ENCODE results near the gene COMMD7. TPM values are rescaled to one million over a fixed set of nuclear protein-coding genes. Genes with fewer than 3 reads are reported as not detected.
"Not testable (repeated sequence)": the region's sequence is repeated elsewhere in the genome, so short reads cannot be mapped to it uniquely, and the experiment has no call there.

Gene COMMD7
- total and polyA plus RNA-seq, 7 experiments from 2014 or later: 31.5 to 141 (median 42.6) TPM

DNA sequence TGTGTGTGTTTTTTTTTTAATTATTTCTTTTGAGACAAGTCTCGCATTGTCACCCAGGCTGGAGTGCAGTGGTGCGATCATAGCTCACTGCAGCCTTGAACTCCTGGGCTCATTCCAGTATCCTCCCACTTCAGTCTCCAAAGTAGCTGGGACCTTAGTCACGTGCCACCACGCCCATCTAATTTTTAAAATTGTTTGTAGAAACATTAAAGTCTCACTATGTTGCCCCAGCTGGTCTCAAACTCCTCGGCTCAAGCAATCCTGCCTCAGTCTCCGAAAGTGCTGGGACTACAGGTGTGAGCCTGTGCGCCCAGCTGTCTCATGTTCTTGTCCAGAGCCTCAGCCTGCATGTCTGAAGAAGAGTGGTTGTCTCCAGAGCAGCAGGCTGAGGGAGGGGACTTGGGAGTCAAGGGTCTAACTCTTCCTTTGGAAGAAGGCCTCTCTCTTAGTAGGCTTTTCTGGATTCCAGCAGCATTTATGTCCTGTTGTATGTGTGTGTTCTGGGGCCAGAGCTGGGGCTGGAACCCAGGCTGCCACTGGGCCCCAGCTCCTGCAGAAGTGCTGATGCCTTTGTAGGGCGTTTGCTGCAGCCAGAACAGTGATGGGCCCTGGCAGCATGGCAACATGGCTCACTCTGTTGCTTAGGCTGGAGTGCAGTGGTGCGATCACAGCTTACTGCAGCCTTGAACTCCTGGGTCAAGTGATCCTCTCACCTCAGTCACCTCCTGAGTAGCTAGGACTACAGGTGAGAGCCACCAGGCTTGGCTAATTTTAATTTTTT, 24.3 kb upstream of the COMMD7 start:
- Histone ChIP-seq H3K4me1 (ENCODE audit: control insufficient read depth in 2 of 2, insufficient read depth in 2 of 2, low read length in 2 of 2) (peaks cover 0 to 14% of the 10 kb centered on the region in 2 donors), H3K4me3 (ENCODE audit: low read length) (no peak overlapping the region), H3K27me3 (ENCODE audit: control insufficient read depth in 2 of 2, insufficient read depth in 2 of 2, low read length in 2 of 2) (no peaks in the 10 kb centered on the region), H3K9me3 (ENCODE audit: control insufficient read depth in 2 of 3, low read length in 3 of 3) (no peaks in the 10 kb centered on the region), H3K27ac (ENCODE audit: low read depth, low read length) (no peak overlapping the region), H3K36me3 (ENCODE audit: control insufficient read depth in 2 of 3, insufficient read depth in 3 of 3, low read length in 3 of 3) (no peaks in the 10 kb centered on the region)
- ChIA-PET CTCF (interaction anchor here (3.0 kb wide), 1 partner anchor 11 kb away, joined by 9 read pairs; no protein-coding TSS in a partner anchor), POLR2A (no interaction called here)
- H3K27ac Mint-ChIP-seq: peak overlapping the region in 5 of 9 donors; percentile 16 to 74 (median 54)
- ATAC-seq (no peak), DNase-seq (no peak)
- peaks cover 0 to 18% (median 0%) of the 10 kb centered on the region in 5 donors for H3K27me3 Mint-ChIP-seq
- intact Hi-C loops (cut with micrococcal nuclease): no loop called here
- H3K36me3 Mint-ChIP-seq: no peaks in the 10 kb centered on the region
- H3K9me3 Mint-ChIP-seq: no peaks in the 10 kb centered on the region
- H3K4me1 Mint-ChIP-seq: peaks cover 14 to 61% (median 36%) of the 10 kb centered on the region in 7 donors
- H3K4me3 Mint-ChIP-seq: no peak overlapping the region

GRCh38 chr20:32765230-32765875, 22.1 kb upstream of the COMMD7 start:
- H3K9me3 Mint-ChIP-seq; H3K9me3 ChIP-seq (ENCODE audit: control insufficient read depth in 2 of 3, low read length in 3 of 3); H3K36me3 Mint-ChIP-seq; ATAC-seq; H3K4me3 ChIP-seq (ENCODE audit: low read length); intact Hi-C loops (cut with micrococcal nuclease); H3K27ac ChIP-seq (ENCODE audit: low read depth, low read length); H3K27me3 ChIP-seq (ENCODE audit: control insufficient read depth in 2 of 2, insufficient read depth in 2 of 2, low read length in 2 of 2); H3K36me3 ChIP-seq (ENCODE audit: control insufficient read depth in 2 of 3, insufficient read depth in 3 of 3, low read length in 3 of 3); DNase-seq: not testable (repeated sequence)
- ChIA-PET POLR2A (interaction anchor here (1.2 to 1.4 kb wide), 2 partner anchors 13 to 22 kb away, joined by 3 read pairs; partner anchors contain the start of gene COMMD7), CTCF (interaction anchor here (0.6 to 0.8 kb wide), 3 partner anchors 11 to 13 kb away, joined by 3 to 5 read pairs (median 4); no protein-coding TSS in a partner anchor)
- H3K27ac Mint-ChIP-seq: peak overlapping the region in 1 of 9 donors; percentile 32
- H3K4me1 ChIP-seq (ENCODE audit: control insufficient read depth in 2 of 2, insufficient read depth in 2 of 2, low read length in 2 of 2): peaks cover 0 to 11% of the 10 kb centered on the region in 2 donors
- H3K4me1 Mint-ChIP-seq: peaks cover 13 to 50% (median 23%) of the 10 kb centered on the region in 7 donors
- peak overlapping the region in 1 of 10 donors; percentile 56 for H3K4me3 Mint-ChIP-seq
- H3K27me3 Mint-ChIP-seq: peaks cover 0 to 25% (median 0%) of the 10 kb centered on the region in 5 donors

DNA sequence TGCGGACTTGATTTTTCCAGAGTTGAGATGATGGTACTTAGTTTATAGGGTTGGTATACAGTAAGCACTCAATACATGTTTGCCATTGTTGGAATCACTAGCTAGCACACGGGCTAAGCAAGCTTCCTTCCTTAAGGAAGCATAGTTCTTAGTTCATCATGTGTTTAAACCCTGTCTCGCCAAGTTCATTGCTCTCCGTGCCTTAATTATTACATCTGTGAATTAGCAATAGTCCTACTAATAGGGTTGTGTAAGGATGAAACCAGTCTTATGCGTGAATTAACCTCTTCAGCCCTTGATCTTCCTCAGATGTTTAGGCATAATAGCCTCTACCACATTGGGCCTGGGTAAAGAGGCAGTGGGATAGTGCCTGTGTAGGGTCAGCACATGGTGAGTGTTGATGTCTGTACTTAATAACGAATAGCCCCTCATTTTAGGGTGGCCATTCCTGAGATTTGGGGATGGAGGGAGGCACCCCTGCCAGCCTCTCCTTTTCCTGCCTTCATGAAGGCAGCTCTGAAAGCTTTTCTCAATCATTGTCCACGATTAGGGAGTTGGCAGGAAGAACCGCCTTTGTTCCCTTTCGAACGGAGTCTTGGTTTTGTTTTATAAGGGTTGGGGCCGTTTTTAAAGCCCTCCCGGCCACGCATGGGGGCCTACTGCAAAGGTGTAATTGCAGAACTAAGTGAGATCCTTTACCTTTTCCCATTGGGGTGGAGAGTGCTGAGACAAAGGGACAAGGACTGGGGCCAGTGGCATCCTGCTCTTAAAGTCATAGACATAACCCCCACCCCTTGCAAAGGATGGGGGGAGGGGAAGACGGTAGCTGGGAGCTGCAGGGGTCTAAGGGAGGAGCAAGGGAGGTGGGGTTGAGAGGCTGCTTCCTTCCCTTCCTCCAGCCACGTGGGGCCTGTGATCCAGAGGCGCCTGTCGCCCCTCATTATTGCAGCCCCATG, 21.0 kb upstream of the COMMD7 start:
- no peak for DNase-seq

GRCh38 chr20:32763202-32764004, 20.1 kb upstream of the COMMD7 start:
- Histone ChIP-seq H3K4me1 (ENCODE audit: control insufficient read depth in 2 of 2, insufficient read depth in 2 of 2, low read length in 2 of 2) (peaks cover 0 to 11% of the 10 kb centered on the region in 2 donors), H3K27ac (ENCODE audit: low read depth, low read length) (no peak overlapping the region), H3K36me3 (ENCODE audit: control insufficient read depth in 2 of 3, insufficient read depth in 3 of 3, low read length in 3 of 3) (no peaks in the 10 kb centered on the region), H3K9me3 (ENCODE audit: control insufficient read depth in 2 of 3, low read length in 3 of 3) (no peaks in the 10 kb centered on the region), H3K27me3 (ENCODE audit: control insufficient read depth in 2 of 2, insufficient read depth in 2 of 2, low read length in 2 of 2) (no peaks in the 10 kb centered on the region), H3K4me3 (ENCODE audit: low read length) (peak overlapping the region; percentile 57)
- peak overlapping the region in 4 of 9 donors; percentile 52 to 80 (median 70) for H3K27ac Mint-ChIP-seq
- no peaks in the 10 kb centered on the region for H3K9me3 Mint-ChIP-seq
- peak overlapping the region; percentile 85 to 94 (median 88) for H3K4me3 Mint-ChIP-seq
- peaks cover 0 to 25% (median 0%) of the 10 kb centered on the region in 5 donors for H3K27me3 Mint-ChIP-seq
- DNase-seq: peak in 4 of 9 donors; percentile 6 to 22 (median 16)
- no peaks in the 10 kb centered on the region for H3K36me3 Mint-ChIP-seq
- CTCF ChIA-PET: interaction anchor here (0.9 to 2.0 kb wide), 5 partner anchors 15 to 241 kb away, joined by 3 to 8 read pairs (median 4); partner anchors contain the start of gene C20orf203
- peaks cover 13 to 35% (median 23%) of the 10 kb centered on the region in 7 donors for H3K4me1 Mint-ChIP-seq
- ATAC-seq: peak; percentile 52
- POLR2A ChIA-PET: interaction anchor here (0.6 to 2.4 kb wide), 2 partner anchors 20 to 71 kb away, joined by 3 to 16 read pairs; partner anchors contain the start of gene COMMD7
- intact Hi-C loops (cut with micrococcal nuclease): loop anchor here in 1 of 2 donors (2.0 kb wide), 1 partner anchor 13 kb away; no protein-coding TSS in a partner anchor

More for the DNA sequence above, 21.0 kb upstream of the COMMD7 start:
- Histone ChIP-seq H3K4me3 (ENCODE audit: low read length) (no peak overlapping the region), H3K9me3 (ENCODE audit: control insufficient read depth in 2 of 3, low read length in 3 of 3) (no peaks in the 10 kb centered on the region), H3K4me1 (ENCODE audit: control insufficient read depth in 2 of 2, insufficient read depth in 2 of 2, low read length in 2 of 2) (peaks cover 0 to 11% of the 10 kb centered on the region in 2 donors), H3K36me3 (ENCODE audit: control insufficient read depth in 2 of 3, insufficient read depth in 3 of 3, low read length in 3 of 3) (no peaks in the 10 kb centered on the region), H3K27ac (ENCODE audit: low read depth, low read length) (no peak overlapping the region), H3K27me3 (ENCODE audit: control insufficient read depth in 2 of 2, insufficient read depth in 2 of 2, low read length in 2 of 2) (no peaks in the 10 kb centered on the region)
- no peak for ATAC-seq
- Mint-ChIP-seq H3K4me3 (peak overlapping the region; percentile 44 to 94 (median 88)), H3K4me1 (peaks cover 13 to 43% (median 23%) of the 10 kb centered on the region in 7 donors), H3K9me3 (no peaks in the 10 kb centered on the region), H3K27me3 (peaks cover 0 to 25% (median 0%) of the 10 kb centered on the region in 5 donors), H3K36me3 (no peaks in the 10 kb centered on the region), H3K27ac (peak overlapping the region in 7 of 9 donors; percentile 22 to 68 (median 52))
- POLR2A ChIA-PET: interaction anchor here (0.6 to 2.4 kb wide), 3 partner anchors 14 to 72 kb away, joined by 3 to 16 read pairs (median 3); partner anchors contain the start of gene COMMD7
- CTCF ChIA-PET: interaction anchor here (0.9 to 2.0 kb wide), 4 partner anchors 14 to 242 kb away, joined by 3 to 8 read pairs (median 4); partner anchors contain the start of gene C20orf203
- intact Hi-C loops (cut with micrococcal nuclease): no loop called here

GRCh38 chr20:32762754-32763201, 19.5 kb upstream of the COMMD7 start:
- ATAC-seq: peak; percentile 39
- intact Hi-C loops (cut with micrococcal nuclease): loop anchor here (1.0 to 2.0 kb wide), 2 partner anchors 14 to 19 kb away; partner anchors contain the start of gene COMMD7 (in 2 of the 2)
- DNase-seq: peak in 4 of 9 donors; percentile 35 to 47 (median 40)
- Histone ChIP-seq H3K36me3 (ENCODE audit: control insufficient read depth in 2 of 3, insufficient read depth in 3 of 3, low read length in 3 of 3) (no peaks in the 10 kb centered on the region), H3K27me3 (ENCODE audit: control insufficient read depth in 2 of 2, insufficient read depth in 2 of 2, low read length in 2 of 2) (no peaks in the 10 kb centered on the region), H3K4me3 (ENCODE audit: low read length) (peak overlapping the region; percentile 57), H3K9me3 (ENCODE audit: control insufficient read depth in 2 of 3, low read length in 3 of 3) (no peaks in the 10 kb centered on the region), H3K27ac (ENCODE audit: low read depth, low read length) (no peak overlapping the region), H3K4me1 (ENCODE audit: control insufficient read depth in 2 of 2, insufficient read depth in 2 of 2, low read length in 2 of 2) (peaks cover 0 to 11% of the 10 kb centered on the region in 2 donors)
- POLR2A ChIA-PET: interaction anchor here (2.4 kb wide), 1 partner anchor 20 kb away, joined by 16 read pairs; the partner anchor contains the start of gene COMMD7
- Mint-ChIP-seq H3K27ac (peak overlapping the region in 7 of 9 donors; percentile 33 to 81 (median 75)), H3K4me3 (peak overlapping the region; percentile 85 to 94 (median 88)), H3K36me3 (no peaks in the 10 kb centered on the region), H3K9me3 (no peaks in the 10 kb centered on the region), H3K27me3 (peaks cover 0 to 25% (median 0%) of the 10 kb centered on the region in 5 donors), H3K4me1 (peaks cover 12 to 35% (median 23%) of the 10 kb centered on the region in 7 donors)
- CTCF ChIA-PET: interaction anchor here (0.9 to 2.0 kb wide), 5 partner anchors 16 to 241 kb away, joined by 3 to 8 read pairs (median 4); partner anchors contain the start of gene C20orf203

All from naive thymus-derived CD4-positive, alpha-beta T cell (primary cell).